ENCODE measurements around the gene CFAP119.

DNA sequence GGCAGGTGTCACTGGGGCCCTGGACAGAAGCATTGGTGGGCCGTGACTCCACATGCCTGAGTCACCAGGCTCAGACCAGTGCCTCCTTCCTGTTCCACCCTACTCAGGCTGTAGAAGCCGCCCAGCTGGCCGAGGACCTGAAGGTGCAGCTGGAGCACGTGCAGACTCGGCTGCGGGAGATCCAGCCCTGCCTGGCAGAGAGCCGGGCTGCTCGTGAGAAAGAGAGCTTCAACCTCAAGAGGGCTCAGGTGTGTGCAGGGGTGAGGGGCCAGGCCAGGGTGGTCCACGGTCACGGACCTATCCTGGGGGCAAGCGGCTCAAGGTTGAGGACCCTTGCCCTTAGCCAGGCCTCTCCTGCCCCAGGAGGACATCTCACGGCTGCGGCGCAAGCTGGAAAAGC, 9.9 kb upstream of the CFAP119 start:
- no peak for TF ChIP-seq POLR2A (IDR thresholded peaks at IDR 0.05; ENCODE audit: low read depth)
- TF ChIP-seq, protein P1, sequence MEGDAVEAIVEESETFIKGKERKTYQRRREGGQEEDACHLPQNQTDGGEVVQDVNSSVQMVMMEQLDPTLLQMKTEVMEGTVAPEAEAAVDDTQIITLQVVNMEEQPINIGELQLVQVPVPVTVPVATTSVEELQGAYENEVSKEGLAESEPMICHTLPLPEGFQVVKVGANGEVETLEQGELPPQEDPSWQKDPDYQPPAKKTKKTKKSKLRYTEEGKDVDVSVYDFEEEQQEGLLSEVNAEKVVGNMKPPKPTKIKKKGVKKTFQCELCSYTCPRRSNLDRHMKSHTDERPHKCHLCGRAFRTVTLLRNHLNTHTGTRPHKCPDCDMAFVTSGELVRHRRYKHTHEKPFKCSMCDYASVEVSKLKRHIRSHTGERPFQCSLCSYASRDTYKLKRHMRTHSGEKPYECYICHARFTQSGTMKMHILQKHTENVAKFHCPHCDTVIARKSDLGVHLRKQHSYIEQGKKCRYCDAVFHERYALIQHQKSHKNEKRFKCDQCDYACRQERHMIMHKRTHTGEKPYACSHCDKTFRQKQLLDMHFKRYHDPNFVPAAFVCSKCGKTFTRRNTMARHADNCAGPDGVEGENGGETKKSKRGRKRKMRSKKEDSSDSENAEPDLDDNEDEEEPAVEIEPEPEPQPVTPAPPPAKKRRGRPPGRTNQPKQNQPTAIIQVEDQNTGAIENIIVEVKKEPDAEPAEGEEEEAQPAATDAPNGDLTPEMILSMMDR (IDR thresholded peaks at IDR 0.05), result no peak
- TF ChIP-seq POLR2AphosphoS5 (IDR thresholded peaks at IDR 0.05), result no peak
- TF ChIP-seq EP300 (IDR thresholded peaks at IDR 0.05), result no peak

Measured in esophagus muscularis mucosa (tissue), 4 donors.